Astrocyte (in vitro differentiated cells and primary cell): ENCODE measurements around the gene FAIM. TPM values are rescaled to one million over a fixed set of nuclear protein-coding genes. Genes with fewer than 3 reads are reported as not detected.
"Not testable (repeated sequence)": the region's sequence is repeated elsewhere in the genome, so short reads cannot be mapped to it uniquely, and the experiment has no call there.

Experiments used
- DNase-seq: peaks from one replicate; pipeline ENCODE4 v3.0.0-alpha.2; 2010; ENCODE audit warnings: low read depth
- FAIRE-seq: peaks from 2 replicates; lab custom pipeline; 2011; peaks lifted over from hg19 to GRCh38; lab: Jason Lieb, UNC
- H2AFZ ChIP-seq: 2 replicates; pipeline ENCODE4 v1.6.0; 2012; ENCODE audit warnings: low read depth, low read length, inconsistent platforms
- H3K27ac ChIP-seq: 2 replicates; pipeline ENCODE4 v1.5.1; 2011; ENCODE audit warnings: low read depth, low read length, inconsistent platforms
- H3K27me3 ChIP-seq: 2 replicates; pipeline ENCODE4 v1.6.0; 2011; ENCODE audit warnings: low read length, inconsistent platforms; ENCODE audit not compliant: insufficient read depth
- H3K36me3 ChIP-seq: 2 replicates; pipeline ENCODE4 v1.5.1; 2011; ENCODE audit warnings: low read length, inconsistent platforms; ENCODE audit not compliant: insufficient read depth
- H3K4me1 ChIP-seq: 2 replicates; pipeline ENCODE4 v1.5.1; 2011; ENCODE audit warnings: low read length, inconsistent platforms; ENCODE audit not compliant: insufficient read depth
- H3K4me2 ChIP-seq: 2 replicates; pipeline ENCODE4 v1.6.0; 2012; ENCODE audit warnings: low read length, inconsistent platforms
- H3K4me3 ChIP-seq: 2 replicates; pipeline ENCODE4 v1.5.1; 2011; ENCODE audit warnings: low read depth, mild to moderate bottlenecking, low read length, inconsistent platforms; ENCODE audit not compliant: insufficient read depth
- H3K79me2 ChIP-seq: 2 replicates; pipeline ENCODE4 v1.6.0; 2012; ENCODE audit warnings: mild to moderate bottlenecking, low read length, inconsistent platforms; ENCODE audit not compliant: insufficient read depth
- H3K9ac ChIP-seq: 2 replicates; pipeline ENCODE4 v1.6.0; 2012; ENCODE audit warnings: mild to moderate bottlenecking, low read length, inconsistent platforms
- H3K9me3 ChIP-seq: 2 replicates; pipeline ENCODE4 v1.5.1; 2012; ENCODE audit warnings: low read depth, mild to moderate bottlenecking, low read length, inconsistent platforms; ENCODE audit not compliant: insufficient read depth
- H4K20me1 ChIP-seq: 2 replicates; pipeline ENCODE4 v1.6.0; 2012; ENCODE audit warnings: low read length, inconsistent platforms; ENCODE audit not compliant: insufficient read depth
- H3K27ac Mint-ChIP-seq: one replicate; pipeline ENCODE4 v1.8.0; 2021; ENCODE audit warnings: mild to moderate bottlenecking, mixed read lengths; ENCODE audit not compliant: unreplicated experiment
- H3K27me3 Mint-ChIP-seq: one replicate; pipeline ENCODE4 v1.8.0; 2021; ENCODE audit warnings: low read depth, mixed read lengths; ENCODE audit not compliant: unreplicated experiment
- H3K36me3 Mint-ChIP-seq: one replicate; pipeline ENCODE4 v1.8.0; 2021; ENCODE audit warnings: low read depth, mixed read lengths; ENCODE audit not compliant: unreplicated experiment
- H3K4me1 Mint-ChIP-seq: one replicate; pipeline ENCODE4 v1.8.0; 2021; ENCODE audit warnings: low read depth, mixed read lengths; ENCODE audit not compliant: unreplicated experiment
- H3K4me3 Mint-ChIP-seq: one replicate; pipeline ENCODE4 v1.8.0; 2021; ENCODE audit warnings: mild to moderate bottlenecking, moderate library complexity, mixed read lengths; ENCODE audit not compliant: unreplicated experiment
- H3K9me3 Mint-ChIP-seq: one replicate; pipeline ENCODE4 v1.8.0; 2021; ENCODE audit warnings: mild to moderate bottlenecking, mixed read lengths; ENCODE audit not compliant: unreplicated experiment
- EZH2 ChIP-seq: IDR thresholded peaks from 2 replicates; pipeline ENCODE4 v1.6.1; 2012; ENCODE audit warnings: mild to moderate bottlenecking, low read length, inconsistent platforms; ENCODE audit not compliant: insufficient read depth
- total RNA-seq: library from RNA; stranded (reverse); gene quantifications from 2 replicates; pipeline ENCODE4 v1.2.1, GENCODE V29; 2021
- TF ChIP-seq, protein P1 (sequence below): IDR thresholded peaks from 2 replicates; pipeline ENCODE4 v1.5.1; 2011; ENCODE audit warnings: low read depth, mild to moderate bottlenecking, inconsistent platforms, low read length, moderate library complexity; ENCODE audit not compliant: insufficient read depth

Gene FAIM
- total RNA-seq, 1 donor from 2014 or later, result 8.3 TPM

DNA sequence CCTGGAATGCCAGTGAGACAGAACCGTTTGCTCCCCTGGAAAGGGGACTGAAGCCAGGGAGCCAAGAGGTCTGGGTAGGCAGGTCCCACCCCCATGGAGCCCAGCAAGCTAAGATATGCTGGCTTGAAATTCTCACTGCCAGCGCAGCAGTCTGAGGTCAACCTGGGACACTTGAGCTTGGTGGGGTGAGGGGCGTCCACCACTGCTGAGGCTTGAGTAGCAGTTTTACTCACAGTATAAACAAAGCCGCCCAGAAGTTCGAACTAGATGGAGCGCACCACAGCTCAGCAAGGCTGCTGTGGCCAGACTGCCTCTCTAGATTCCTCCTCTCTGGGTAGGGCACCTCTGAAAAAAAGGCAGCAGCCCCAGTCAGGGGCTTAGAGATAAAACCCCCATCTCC lies 48.1 kb upstream of the FAIM start:
- Histone ChIP-seq H3K9me3 (no peaks in the 10 kb centered on the region), H3K79me2 (no peaks in the 10 kb centered on the region)

DNA sequence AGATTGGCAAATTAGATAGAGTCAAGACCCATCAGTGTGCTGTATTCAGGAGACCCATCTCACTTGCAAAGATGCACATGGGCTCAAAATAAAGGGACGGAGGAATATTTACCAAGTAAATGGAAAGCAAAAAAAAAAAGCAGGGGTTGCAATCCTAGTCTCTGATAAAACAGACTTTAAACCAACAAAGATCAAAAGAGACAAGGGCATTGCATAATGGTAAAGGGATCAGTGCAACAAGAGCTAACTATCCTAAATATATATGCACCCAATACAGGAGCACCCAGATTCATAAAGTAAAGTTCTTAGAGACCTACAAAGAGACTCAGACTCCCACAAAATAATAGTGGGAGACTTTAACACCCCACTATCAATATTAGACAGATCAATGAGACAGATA lies 45.7 kb upstream of the FAIM start:
- H3K4me2 ChIP-seq, H3K4me3 ChIP-seq, H2AFZ ChIP-seq, H3K9ac ChIP-seq, H3K79me2 ChIP-seq, DNase-seq, H3K9me3 ChIP-seq, H3K27me3 Mint-ChIP-seq, H3K4me1 Mint-ChIP-seq, H3K4me1 ChIP-seq, H3K27ac Mint-ChIP-seq, H3K36me3 ChIP-seq, H4K20me1 ChIP-seq, H3K27me3 ChIP-seq, FAIRE-seq, H3K27ac ChIP-seq, H3K9me3 Mint-ChIP-seq, H3K4me3 Mint-ChIP-seq: not testable (repeated sequence)
- peaks cover 20% of the 10 kb centered on the region for H3K36me3 Mint-ChIP-seq

More for the DNA sequence above, 48.1 kb upstream of the FAIM start:
- Histone ChIP-seq H3K4me2 (no peak overlapping the region), H3K4me1 (no peaks in the 10 kb centered on the region), H3K36me3 (no peaks in the 10 kb centered on the region), H3K9ac (no peak overlapping the region), H2AFZ (no peak overlapping the region), H3K4me3 (no peak overlapping the region), H3K27me3 (no peaks in the 10 kb centered on the region), H3K27ac (no peak overlapping the region), H4K20me1 (no peaks in the 10 kb centered on the region)
- Mint-ChIP-seq H3K4me3 (no peak overlapping the region), H3K27ac (no peak overlapping the region), H3K9me3 (peaks cover 10% of the 10 kb centered on the region), H3K4me1 (no peaks in the 10 kb centered on the region), H3K36me3 (peaks cover 19% of the 10 kb centered on the region), H3K27me3 (no peaks in the 10 kb centered on the region)
- DNase-seq, result no peak
- no peak for FAIRE-seq
- TF ChIP-seq EZH2, result no peak
- TF ChIP-seq, protein P1, sequence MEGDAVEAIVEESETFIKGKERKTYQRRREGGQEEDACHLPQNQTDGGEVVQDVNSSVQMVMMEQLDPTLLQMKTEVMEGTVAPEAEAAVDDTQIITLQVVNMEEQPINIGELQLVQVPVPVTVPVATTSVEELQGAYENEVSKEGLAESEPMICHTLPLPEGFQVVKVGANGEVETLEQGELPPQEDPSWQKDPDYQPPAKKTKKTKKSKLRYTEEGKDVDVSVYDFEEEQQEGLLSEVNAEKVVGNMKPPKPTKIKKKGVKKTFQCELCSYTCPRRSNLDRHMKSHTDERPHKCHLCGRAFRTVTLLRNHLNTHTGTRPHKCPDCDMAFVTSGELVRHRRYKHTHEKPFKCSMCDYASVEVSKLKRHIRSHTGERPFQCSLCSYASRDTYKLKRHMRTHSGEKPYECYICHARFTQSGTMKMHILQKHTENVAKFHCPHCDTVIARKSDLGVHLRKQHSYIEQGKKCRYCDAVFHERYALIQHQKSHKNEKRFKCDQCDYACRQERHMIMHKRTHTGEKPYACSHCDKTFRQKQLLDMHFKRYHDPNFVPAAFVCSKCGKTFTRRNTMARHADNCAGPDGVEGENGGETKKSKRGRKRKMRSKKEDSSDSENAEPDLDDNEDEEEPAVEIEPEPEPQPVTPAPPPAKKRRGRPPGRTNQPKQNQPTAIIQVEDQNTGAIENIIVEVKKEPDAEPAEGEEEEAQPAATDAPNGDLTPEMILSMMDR, result no peak

DNA sequence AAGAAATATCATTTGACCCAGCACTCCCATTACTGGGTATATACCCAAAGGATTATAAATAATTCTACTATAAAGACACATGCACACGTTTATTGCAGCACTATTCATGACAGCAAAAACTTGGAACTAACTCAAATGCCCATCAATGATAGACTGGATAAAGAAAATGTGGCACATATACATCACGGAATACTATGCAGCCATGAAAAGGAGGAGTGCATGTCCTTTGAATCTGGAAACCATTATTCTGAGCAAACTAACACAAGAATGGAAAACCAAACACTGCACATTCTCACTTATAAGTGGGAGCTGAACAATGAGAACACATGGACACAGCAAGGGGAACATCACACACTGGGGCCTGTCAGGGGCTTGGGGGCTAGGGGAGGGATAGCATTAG lies 42.3 kb upstream of the FAIM start:
- H3K27ac ChIP-seq, H2AFZ ChIP-seq, H3K9me3 Mint-ChIP-seq, H3K27ac Mint-ChIP-seq, H3K27me3 Mint-ChIP-seq, DNase-seq, H3K36me3 Mint-ChIP-seq, H3K4me1 Mint-ChIP-seq, H3K36me3 ChIP-seq, H3K4me3 ChIP-seq, FAIRE-seq, H3K4me2 ChIP-seq, H3K27me3 ChIP-seq, H4K20me1 ChIP-seq, H3K4me1 ChIP-seq, H3K4me3 Mint-ChIP-seq, H3K79me2 ChIP-seq, H3K9me3 ChIP-seq, H3K9ac ChIP-seq: not testable (repeated sequence)

DNA sequence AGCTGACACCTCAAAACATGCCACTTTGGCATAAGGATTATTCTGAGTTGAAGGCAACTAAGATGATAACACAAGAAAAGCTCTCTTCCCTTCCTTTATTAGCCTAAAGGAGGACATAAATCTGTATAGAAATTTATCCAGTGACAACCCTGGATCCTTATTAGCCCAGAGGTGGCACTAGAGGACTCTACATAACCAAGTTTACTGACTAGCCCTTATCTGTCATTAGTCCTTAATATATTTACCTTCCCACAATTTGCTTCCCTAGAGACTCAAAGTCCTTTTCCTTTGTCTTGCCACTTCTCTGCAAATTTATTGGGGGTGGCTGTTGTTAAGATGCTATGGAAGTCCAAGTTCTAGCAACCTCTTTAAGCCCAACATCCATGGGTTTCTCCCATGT lies 41.2 kb upstream of the FAIM start:
- Histone ChIP-seq H3K9me3 (no peaks in the 10 kb centered on the region), H3K27me3 (no peaks in the 10 kb centered on the region), H3K4me1 (no peaks in the 10 kb centered on the region), H3K27ac (no peak overlapping the region), H3K79me2 (no peaks in the 10 kb centered on the region), H2AFZ (no peak overlapping the region), H3K36me3 (no peaks in the 10 kb centered on the region), H4K20me1 (no peaks in the 10 kb centered on the region), H3K4me3 (no peak overlapping the region), H3K4me2 (no peak overlapping the region), H3K9ac (no peak overlapping the region)
- Mint-ChIP-seq H3K9me3 (peaks cover 7% of the 10 kb centered on the region), H3K27ac (no peak overlapping the region), H3K27me3 (no peaks in the 10 kb centered on the region), H3K4me1 (no peaks in the 10 kb centered on the region), H3K4me3 (no peak overlapping the region), H3K36me3 (peaks cover 7% of the 10 kb centered on the region)
- no peak for FAIRE-seq
- no peak for DNase-seq
- no peak for TF ChIP-seq EZH2
- TF ChIP-seq, protein P1, result no peak
